ENCODE data around the gene CABP4. TPM values are rescaled to one million over a fixed set of nuclear protein-coding genes. Genes with fewer than 3 reads are reported as not detected.

The CABP4 gene
- total and polyA plus RNA-seq, 10 of the 15 experiments (the other 5 are each of a cell fraction or from before 2014, with no cell fraction given), result 0.04 to 0.41 (median 0.14) TPM; not detected in 2

DNA sequence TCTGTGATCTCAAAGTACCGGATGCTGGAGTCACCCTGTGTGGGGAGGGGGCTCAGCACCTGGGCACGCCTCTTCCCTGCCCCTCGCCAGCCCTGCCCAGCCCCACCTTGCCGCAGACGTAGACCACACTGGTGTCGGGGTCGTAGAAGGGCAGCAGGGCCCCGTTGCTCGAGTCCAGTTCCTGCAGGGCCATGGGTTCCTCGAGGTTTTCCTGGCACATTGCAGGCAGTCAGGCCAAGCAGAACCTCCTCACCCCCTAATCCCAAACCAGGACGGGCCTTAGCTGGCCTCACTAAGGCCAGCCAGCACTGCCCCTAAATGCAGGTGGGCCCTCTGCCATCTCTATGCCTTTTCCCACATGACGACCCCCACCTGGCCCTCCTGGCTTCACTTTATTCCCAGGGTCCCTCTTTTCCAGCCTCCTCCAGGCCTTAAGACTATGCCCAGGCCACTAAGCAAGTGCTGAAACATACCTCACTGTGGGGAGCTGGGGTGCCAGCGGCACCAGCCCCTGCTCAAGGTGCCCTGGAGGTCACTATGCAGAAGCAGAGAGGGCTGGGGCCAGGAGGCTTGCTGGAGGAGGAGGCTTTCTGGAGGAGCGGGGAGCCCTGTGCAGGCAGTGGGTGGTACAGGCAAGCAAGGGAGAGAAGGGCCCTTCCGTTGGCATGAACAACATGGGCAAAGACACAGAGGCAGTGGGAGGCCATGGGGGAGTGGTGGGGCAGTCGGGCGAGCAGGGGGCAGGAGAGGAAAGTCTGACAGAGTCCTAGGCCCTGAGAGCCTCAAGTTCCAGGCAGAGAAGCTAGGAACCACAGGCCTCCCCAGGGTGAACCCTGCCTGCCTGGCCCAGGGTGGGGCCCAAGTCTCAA is 14.7 kb upstream of the CABP4 start (continued):
- TF ChIP-seq, protein P1, sequence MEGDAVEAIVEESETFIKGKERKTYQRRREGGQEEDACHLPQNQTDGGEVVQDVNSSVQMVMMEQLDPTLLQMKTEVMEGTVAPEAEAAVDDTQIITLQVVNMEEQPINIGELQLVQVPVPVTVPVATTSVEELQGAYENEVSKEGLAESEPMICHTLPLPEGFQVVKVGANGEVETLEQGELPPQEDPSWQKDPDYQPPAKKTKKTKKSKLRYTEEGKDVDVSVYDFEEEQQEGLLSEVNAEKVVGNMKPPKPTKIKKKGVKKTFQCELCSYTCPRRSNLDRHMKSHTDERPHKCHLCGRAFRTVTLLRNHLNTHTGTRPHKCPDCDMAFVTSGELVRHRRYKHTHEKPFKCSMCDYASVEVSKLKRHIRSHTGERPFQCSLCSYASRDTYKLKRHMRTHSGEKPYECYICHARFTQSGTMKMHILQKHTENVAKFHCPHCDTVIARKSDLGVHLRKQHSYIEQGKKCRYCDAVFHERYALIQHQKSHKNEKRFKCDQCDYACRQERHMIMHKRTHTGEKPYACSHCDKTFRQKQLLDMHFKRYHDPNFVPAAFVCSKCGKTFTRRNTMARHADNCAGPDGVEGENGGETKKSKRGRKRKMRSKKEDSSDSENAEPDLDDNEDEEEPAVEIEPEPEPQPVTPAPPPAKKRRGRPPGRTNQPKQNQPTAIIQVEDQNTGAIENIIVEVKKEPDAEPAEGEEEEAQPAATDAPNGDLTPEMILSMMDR (IDR thresholded peaks at IDR 0.05 in 2 of 3, conservative IDR thresholded peaks at IDR 0.05 in 1 of 3; ENCODE audit: control insufficient read depth in 2 of 3, extremely low read depth in 1 of 3, insufficient read depth in 1 of 3, low read depth in 3 of 3, low read length in 3 of 3), result no peak
- TF ChIP-seq TBL1XR1 (IDR thresholded peaks at IDR 0.05; ENCODE audit: low read depth, low read length) (no peak), RELA (IDR thresholded peaks at IDR 0.05; ENCODE audit: borderline replicate concordance, partially characterized antibody) (no peak)

DNA sequence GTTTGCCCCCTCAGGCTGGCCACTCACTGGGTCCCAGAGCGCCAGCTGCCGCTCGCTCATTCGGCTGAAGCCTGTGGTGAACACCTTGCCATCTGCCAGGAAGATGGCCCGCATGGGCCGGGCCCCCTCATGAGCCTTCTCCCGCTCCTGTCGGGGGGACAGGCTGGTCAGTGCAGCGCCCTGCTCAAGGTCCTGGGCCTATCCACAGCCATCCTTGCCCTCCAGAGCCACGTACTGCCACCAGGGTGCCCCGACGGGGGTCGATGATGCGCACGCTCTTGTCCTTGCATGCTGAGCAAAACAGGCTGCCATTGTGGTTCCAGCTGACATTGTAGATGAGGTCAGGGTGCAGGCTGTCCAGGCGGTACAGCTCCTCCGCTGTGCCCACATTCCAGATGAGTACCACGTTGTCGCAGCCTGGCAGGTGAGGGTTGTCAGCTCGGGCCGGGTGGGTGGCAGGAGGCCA is 14.0 kb upstream of the CABP4 start:
- TF ChIP-seq POLR2A (IDR thresholded peaks at IDR 0.05; ENCODE audit: low read depth, low read length), result peak; percentile 30
- TF ChIP-seq POLR2AphosphoS2 (IDR thresholded peaks at IDR 0.05; ENCODE audit: low read depth, low read length), result 0 out of 2 replicates have a peak, but pooled peaks have one; percentile 38
- TF ChIP-seq BRCA1 (IDR thresholded peaks at IDR 0.05; ENCODE audit: low read depth, low read length), result no peak
- Histone ChIP-seq H3K27ac (ENCODE audit: control insufficient read depth, insufficient read depth) (no peak overlapping the region), H3K4me1 (ENCODE audit: control insufficient read depth, insufficient read depth, low read length) (peaks cover 31% of the 10 kb centered on the region), H3K36me3 (ENCODE audit: control insufficient read depth in 2 of 2, insufficient read depth in 2 of 2, low read length in 1 of 2) (peaks cover 0 to 2% of the 10 kb centered on the region in 2 experiments; a peak in 2 of 4 replicates), H3K9me3 (replicated peaks; ENCODE audit: control insufficient read depth, insufficient read depth, low read length) (no peaks in the 10 kb centered on the region), H3K4me2 (ENCODE audit: control insufficient read depth, insufficient read depth) (no peak overlapping the region), H4K20me1 (ENCODE audit: control insufficient read depth, insufficient read depth) (no peaks in the 10 kb centered on the region), H3K4me3 (no peak overlapping the region), H3K27me3 (replicated peaks in 1 of 2; ENCODE audit: control insufficient read depth in 2 of 2, insufficient read depth in 2 of 2, low read length in 1 of 2) (no peaks in the 10 kb centered on the region), H3K79me2 (ENCODE audit: control insufficient read depth, insufficient read depth, low read length) (peaks cover 41% of the 10 kb centered on the region), H3K9ac (ENCODE audit: control insufficient read depth, insufficient read depth, low read length) (no peak overlapping the region), H2AFZ (ENCODE audit: control insufficient read depth, low read depth, low read length) (no peak overlapping the region)
- DNase-seq (ENCODE audit: low read depth, low spot score) (no peak), ATAC-seq (no peak), FAIRE-seq (no peak)
- no TSS peak for BruUV-seq (replicated peaks)
- ChIA-PET CTCF (interaction anchor here (0.6 to 1.1 kb wide), 3 partner anchors 38 to 66 kb away, joined by 3 read pairs; partner anchors contain the start of gene TBC1D10C), SMC1A (ENCODE audit: uncharacterized antibody, unreplicated experiment) (interaction anchor here (0.6 to 1.5 kb wide), 2 partner anchors 20 to 160 kb away, joined by 3 to 5 read pairs; no protein-coding TSS in a partner anchor), RAD21 (ENCODE audit: unreplicated experiment) (interaction anchor here (0.6 kb wide), 1 partner anchor 24 kb away, joined by 3 read pairs; no protein-coding TSS in a partner anchor), POLR2A (interaction anchor here (1.5 to 1.6 kb wide), 3 partner anchors 18 to 43 kb away, joined by 3 to 5 read pairs (median 5); partner anchors contain the start of gene PPP1CA)
- WGBS (ENCODE audit: insufficient coverage, insufficient replicate concordance, low lambda C conversion rate, missing lambda C conversion rate), result 71% methylated on average over 21 of the region's 21 CpGs
- in situ Hi-C loops (cut with MboI) (no loop called here), intact Hi-C loops (cut with micrococcal nuclease; ENCODE audit: unreplicated experiment) (no loop called here)

Measured in GM12878 (cell line).